Hypothalamus (tissue), 51 donors: ENCODE results near the gene SH3BP5.

ENCODE experiments used
- DNase-seq, 51 donors: peaks; one replicate each; lab custom pipeline; 2025; lab: John Stamatoyannopoulos, UW

Gene SH3BP5

GRCh38 chr3:15301761-15302160 lies 30.6 kb downstream of the SH3BP5 start:
- no peak for DNase-seq

DNA sequence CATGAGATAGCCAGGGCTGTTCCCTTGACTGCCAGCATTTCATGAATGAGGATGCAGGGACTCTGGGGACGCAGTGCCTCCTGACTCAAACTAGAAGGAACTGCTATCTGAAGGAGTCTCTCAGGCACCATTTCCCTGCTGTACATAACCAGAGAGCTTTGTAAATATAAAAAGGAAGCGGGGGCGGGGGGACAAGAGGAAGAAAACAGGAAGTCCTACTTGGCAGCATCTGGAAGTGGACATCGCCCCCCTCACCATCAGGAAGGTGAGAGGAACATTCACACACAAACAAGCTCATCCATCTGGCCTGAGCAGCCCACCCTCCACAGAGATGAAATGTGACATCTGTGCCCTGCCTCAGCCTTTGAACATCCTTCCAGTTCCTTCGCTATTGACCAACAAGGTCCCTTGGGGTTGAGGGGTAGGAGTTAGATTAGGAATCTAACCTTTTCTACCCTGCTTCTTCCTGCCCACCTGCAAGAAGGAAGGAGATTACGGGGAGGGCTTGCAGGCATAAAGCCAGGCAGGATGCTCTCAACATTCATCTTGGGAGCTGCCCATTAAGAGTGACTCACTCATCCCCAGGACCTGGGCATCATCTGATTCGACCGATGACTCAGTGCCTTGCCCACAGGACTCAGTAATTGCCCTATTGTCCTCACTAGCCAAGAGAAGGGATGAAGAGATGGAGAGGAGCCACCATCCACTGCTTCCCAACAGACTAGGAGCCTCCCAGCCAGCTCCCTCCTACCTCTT lies 31.9 kb downstream of the SH3BP5 start:
- peak in 3 of 51 donors; percentile 26 to 50 (median 29) for DNase-seq

DNA sequence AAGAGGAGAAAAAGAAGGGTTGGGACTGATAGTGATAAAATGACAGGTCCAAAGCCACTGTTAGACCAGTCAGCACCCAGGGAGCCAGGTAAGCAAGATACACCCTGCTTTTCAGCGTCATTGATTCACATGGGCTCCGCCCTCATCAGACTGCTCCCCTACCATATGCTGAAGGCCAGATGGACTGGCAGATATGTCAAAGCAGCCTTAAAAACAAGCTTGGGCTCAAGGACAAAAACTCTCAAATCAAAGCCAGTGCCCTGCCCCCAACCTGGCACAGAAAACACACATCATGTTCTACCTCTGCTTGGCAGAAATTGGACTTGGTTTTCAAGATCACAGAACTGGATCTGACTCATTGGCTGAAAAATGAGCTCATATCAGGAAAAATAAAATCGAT lies 33.4 kb downstream of the SH3BP5 start:
- no peak for DNase-seq

DNA sequence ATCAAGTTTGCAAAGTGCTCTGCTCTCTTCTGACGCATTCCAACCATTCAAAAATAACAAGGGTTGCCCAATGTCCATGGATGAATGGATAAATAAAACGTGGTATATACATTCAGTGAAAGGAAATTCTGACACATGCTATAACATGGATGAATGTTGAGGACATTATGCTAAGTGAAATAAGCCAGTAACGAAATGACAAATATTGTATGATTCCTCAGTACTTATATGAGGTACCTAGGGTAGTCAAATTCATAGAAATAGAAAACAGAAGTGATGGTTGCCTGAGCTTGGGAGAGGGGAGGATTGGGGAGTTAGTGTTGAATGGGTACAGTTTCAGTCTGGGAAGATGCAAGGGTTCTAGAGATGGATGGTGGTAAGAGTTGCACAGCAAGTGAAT lies 33.9 kb downstream of the SH3BP5 start:
- no peak for DNase-seq

DNA sequence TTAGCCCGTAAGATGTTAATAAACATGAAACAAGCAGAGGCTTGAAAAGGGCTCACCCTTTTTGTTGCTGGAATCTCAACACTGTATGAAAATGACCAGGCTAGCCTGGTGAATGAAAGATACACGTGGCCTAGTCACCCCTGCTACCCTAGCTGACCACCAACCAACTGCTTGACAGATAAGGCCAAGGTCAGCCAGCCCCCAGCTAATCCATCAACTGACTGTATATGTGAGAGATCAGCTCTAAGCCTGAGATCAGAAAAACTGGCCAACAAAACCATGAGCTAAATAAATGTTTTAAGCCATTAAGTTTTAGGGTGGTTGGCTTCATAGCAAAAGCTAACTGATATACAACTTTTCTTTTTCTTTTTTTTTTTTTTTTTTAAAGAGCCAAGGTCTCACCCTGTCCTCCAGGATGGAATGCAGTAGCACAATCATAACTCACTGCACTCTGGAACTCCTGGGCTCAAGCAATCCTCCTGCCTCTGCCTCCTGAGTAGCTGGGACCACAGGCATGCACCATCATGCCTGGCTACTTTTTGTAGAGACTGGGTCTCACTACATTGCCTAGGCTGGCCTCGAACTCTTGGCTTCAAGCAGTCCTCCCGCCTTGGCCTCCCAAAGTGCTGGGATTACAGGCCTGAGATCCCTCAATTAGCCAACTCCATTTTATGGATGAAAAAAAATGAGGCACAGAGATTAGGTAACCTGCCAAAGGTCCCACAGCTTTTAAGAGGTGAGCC lies 34.6 kb downstream of the SH3BP5 start:
- no peak for DNase-seq

DNA sequence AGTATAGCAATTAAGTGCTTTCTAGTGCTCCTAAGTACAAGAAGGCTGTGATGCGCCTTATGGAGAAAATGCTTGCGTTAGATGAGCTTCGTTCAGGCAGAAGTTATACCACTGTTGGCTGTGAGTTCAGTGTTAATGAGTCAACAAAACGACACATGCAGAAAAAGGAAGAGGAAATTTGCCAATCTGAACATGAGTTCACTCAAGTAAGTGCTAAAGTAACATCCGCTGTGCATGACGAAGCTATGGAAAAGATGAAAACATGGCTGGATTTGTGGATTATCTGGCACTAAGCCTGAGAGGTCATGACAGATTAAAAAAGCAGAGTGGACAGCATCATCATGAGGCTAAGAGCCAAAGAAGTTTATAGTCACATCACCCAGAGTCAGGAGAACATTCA lies 36.9 kb downstream of the SH3BP5 start:
- DNase-seq: no peak

DNA sequence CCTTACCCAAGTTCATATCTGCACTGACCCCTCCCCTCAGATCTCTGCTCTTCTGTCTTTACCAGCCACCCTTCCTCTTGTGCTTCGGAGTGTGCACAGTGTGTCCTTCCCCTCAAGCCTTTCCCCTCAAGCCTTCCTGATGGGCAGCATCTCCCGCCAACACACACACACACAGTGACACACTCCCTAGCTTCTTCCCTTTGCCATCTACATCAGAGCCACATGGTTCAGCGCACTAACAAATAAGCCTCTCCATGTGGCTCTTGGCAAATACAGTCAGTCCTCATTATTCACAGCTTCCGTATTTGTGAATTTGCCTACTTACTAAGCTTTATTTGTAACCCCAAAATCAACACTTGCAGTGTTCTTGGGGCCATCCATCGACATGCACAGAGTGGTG lies 37.5 kb downstream of the SH3BP5 start:
- no peak for DNase-seq

- peak in 2 of 51 donors; percentile 18 to 48 for DNase-seq
Observed at GRCh38 chr3:15292765-15293522, 39.4 kb downstream of the SH3BP5 start.

DNA sequence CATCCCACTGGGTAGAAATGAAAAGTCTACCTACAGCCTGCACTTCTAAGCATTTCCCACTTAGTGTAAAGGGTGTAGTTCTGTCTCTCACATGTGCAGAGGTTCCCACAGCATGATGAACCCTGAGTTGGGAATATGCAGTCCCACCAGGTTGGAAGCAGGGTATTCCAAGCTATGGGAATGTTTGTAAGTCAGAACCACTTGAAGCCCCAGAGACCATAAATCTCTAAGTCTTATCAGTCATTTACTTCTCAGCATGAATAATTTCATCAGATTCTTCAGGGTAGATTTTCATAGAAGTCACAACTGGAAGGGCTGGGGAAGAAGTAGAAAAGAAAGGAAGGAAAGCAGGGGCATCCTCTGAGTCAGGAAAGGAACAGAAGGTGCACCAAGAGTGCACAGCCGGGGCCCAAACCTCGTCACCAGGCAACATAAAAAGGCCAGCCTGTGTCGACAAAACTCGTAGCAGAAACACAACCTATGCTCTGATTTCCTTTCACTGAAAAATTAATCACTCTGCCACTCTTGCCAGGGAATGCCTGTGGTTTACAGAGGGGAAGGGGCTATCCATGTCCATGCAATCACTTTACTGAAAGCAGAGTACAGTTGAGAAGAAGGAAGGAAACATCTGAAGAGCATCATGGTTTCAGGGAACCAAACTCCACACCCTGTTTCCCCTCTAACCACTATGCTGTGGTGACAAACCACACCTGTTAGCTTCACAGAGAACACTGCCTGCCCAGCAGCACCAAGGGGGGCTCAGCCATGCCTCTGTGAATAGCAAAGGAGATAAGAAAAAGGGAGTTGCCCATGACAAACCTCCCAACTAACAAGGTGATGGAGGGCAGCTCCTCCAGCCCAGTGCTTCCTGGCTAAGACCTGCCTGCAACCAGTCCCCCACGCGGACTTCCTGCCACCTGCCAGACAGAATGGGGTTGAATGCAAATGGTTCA lies 40.5 kb downstream of the SH3BP5 start:
- DNase-seq: no peak

- DNase-seq: no peak
Observed at GRCh38 chr3:15290736-15291135, 41.6 kb downstream of the SH3BP5 start.

GRCh38 chr3:15289661-15290060 lies 42.7 kb downstream of the SH3BP5 start:
- no peak for DNase-seq

DNA sequence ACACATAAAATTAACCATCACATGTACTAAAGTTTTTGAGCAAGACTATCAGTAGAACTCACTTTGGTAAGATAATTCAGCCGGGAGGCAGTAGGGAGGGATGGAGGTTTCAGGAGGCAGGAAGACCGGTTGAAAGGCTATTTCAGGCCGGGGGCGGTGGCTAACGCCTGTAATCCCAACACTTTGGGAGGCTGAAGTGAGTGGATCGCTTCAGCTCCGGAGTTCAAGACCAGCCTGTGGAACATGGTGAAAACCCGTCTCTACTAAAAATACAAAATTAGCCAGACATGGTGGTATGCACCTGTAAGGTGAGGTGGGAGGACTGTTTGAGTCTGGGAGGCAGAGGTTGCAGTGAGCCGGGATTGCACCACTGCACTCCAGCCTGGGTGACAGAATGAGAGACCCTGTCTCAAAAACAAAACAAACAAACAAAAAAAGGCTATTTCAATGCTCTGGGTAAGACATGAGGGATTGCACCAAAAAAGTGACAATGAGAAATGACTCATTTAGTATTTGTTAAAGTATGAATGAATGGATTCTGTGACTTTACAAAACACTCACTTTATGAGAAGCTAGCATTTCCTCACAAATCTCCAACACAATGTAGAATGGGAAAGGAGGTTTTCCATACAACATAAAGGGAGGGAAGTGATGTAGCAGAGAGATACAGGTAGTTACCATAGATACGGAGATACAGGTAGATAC lies 43.9 kb downstream of the SH3BP5 start:
- DNase-seq: no peak

DNA sequence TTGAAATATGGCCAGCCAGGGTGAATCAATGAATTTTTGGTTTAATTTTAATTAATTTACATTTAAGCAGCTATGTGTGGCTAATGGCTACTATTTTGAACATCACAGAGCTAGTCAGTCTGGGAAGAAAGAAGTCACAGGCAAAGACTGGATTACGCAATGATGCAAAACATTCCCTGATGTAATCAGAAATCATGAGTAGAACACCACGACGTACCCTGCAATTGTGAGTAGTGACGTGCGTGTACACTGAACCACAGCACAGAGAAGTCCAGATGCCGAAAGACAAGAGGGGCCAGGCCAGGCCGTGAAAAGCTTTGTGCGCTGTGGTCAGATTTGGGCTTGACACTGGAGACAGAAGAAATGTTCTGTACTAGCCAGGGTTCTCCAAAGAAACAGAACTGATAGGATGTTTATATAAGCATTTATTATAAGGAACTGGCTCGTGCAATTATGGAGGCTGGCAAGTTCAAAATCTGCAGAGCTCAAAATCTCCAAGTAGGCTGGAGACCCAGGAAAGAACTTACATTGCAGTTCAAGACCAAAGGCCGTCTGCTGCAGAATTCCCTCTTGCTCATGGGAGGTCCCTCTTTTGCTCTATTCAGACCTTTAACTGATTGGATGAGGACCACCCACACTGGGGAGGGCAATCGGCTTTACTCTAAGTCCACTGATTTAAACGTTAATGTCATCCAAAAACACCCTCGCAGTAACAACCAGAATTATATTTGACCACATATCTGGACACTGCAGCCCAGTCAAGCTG lies 44.6 kb downstream of the SH3BP5 start:
- DNase-seq: peak in 3 of 51 donors; percentile 14 to 54 (median 22)

DNA sequence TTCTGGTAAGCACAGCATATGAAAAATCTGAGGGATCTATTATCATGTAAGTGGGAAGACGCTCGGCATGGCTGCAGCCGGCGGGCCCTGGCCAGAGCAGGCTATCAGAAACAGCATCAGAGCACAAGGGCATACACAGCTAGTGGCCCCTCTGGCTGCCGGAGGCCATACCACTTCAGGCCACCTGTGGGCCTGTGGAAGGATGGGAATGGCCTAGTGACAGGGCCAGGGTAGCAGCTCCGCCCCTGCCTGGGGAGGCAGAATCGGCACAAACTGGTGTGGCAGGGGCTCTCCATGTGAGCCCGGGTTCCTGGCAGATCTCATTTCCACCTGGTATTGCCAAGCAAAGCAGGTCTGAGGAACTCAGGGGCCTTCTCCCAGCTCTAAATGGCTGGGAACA lies 46.4 kb downstream of the SH3BP5 start:
- DNase-seq: no peak

DNA sequence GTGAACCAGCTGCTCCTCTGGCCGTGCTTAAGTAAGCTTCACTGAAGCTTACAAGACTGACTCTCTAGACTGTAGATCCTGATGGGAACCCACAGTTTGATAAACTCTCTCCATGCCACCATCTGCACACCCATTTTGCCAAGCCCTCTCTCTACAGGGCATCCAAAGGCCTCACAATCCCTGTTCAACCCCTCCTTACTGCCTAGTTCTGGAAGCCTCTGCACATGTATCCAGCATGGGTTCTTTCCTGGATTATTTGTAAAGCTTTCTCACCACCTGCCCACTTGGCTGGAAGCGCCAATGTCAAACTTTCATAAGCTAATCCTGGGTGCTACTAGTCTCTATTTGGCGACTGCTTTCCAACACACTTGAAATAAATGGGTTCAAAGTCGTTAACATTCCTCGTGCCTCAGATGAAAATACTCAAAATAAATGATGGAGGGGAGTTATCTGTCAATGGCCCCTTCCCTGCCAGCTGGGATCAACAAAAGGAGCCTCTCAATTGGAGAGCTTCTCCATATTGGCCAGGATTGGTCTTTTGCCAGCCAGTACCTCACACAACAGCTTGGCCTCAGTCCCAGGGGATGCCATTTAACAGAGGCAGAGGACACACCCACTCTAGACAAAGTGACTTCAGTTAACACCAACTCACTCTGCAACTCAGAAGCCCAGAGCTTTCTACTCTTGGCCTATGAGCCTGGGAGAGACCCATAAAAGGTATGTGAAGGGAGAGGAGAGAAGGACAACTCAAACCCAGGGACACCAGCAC lies 48.1 kb downstream of the SH3BP5 start:
- DNase-seq: peak in 4 of 51 donors; percentile 15 to 44 (median 18)

DNA sequence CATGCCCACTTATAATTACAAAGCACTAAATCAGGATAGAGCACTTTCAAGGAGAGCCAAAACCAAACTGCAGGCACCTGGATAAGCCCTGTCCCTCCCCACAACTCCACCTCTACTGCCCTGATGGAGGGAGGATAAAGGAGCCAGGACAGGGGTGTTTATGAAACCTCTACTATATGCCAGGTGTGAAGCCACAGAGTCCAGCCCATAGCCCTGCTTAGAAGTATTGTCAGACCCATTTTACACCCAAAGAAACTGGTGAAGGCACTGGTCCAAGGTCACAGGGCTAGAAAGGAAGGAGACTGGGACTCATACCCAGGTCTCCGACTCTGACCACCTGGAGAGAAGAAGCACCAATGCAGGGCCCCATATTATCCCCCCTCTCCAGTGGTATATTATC lies 48.7 kb downstream of the SH3BP5 start:
- DNase-seq: no peak

DNA sequence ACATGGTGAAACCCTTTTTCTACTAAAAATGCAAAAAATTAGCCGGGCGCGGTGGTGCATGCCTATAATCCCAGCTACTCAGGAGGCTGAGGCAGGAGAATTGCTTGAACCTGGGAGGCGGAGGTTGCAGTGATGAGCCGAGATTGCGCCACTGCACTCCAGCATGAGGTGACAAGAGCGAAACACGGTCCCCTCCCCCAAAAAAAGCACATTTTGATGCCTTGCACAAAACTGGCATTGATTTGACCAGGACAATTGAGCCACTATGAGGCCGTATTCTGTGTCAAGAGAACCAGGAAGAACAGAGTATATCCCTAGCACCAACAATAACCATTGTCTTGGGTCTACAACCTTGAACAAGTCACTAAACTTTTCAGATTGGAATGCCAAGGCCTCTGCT lies 50.6 kb downstream of the SH3BP5 start:
- peak in 13 of 51 donors; percentile 14 to 59 (median 35) for DNase-seq
